NCI-H345 treated with DMSO at 0.1 percent for 48 hours (cell line): ENCODE measurements around the gene POLE3.
"Not testable (repeated sequence)": the region's sequence is repeated elsewhere in the genome, so short reads cannot be mapped to it uniquely, and the experiment has no call there.

Experiments used
- DNase-seq: peaks from one replicate; lab custom pipeline; 2025; ENCODE audit not compliant: unreplicated experiment; lab: John Stamatoyannopoulos, UW

The POLE3 gene, protein sequence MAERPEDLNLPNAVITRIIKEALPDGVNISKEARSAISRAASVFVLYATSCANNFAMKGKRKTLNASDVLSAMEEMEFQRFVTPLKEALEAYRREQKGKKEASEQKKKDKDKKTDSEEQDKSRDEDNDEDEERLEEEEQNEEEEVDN

DNA sequence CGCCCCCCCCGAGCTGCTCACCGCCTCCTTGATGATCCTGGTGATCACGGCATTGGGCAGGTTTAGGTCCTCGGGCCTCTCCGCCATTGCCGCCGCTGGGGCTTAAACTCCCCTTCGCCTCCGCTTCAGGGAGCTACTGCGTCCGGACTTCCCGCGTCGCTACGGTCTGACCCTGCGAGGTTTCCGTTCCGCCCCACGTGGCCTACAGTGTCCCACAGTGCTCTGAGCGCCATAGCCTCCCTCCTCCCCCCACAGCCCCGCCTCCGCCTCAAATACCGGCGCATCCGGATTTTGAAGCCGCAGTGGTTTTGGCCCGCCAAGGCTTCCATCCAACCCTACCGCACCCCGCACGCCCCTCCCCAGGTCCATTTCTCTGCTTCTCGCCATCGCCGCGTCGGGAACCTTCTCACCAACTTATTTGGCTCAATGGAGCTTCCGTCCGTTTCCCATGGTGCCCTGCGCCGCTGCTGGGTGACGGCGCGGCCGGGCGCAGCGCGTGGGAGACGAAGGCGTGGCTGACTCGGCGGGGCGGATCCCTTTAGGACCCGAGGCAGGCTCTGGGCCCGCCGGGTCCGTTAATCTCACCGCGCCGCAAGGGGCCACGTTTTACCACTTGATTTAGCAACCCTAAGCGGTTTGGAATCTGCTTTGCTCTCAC, at the start of gene POLE3, which contains the start of gene C9orf43:
TSS of gene POLE3 (minus strand) at position 469 of the 658 bp plus-strand sequence. CDS start at position 87, 382 bp downstream.
TSS of gene C9orf43 (plus strand) at position 541 of the 658 bp plus-strand sequence. CDS start 2,747 bp downstream, outside the sequence.
- DNase-seq = peak; percentile 85

DNA sequence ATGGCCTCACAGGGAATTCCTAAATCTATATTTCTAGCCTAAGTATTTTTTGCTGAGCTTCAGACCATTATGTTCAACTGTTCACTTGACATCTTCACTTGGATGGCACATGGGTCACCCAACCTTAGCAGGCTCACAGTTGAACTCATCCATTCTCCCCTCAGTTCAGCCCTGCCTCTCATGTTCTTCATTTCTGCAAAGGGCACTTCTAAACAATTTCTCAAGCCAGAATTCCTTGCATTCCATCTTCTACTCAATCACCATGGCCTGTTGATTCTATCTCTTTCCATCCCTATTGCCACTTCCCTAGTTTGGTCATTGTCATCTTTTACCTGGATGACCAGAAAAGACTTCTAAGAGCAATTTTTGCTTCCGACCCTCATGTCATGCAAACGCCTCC, 45.8 kb upstream of the POLE3 start:
- DNase-seq = no peak

DNA sequence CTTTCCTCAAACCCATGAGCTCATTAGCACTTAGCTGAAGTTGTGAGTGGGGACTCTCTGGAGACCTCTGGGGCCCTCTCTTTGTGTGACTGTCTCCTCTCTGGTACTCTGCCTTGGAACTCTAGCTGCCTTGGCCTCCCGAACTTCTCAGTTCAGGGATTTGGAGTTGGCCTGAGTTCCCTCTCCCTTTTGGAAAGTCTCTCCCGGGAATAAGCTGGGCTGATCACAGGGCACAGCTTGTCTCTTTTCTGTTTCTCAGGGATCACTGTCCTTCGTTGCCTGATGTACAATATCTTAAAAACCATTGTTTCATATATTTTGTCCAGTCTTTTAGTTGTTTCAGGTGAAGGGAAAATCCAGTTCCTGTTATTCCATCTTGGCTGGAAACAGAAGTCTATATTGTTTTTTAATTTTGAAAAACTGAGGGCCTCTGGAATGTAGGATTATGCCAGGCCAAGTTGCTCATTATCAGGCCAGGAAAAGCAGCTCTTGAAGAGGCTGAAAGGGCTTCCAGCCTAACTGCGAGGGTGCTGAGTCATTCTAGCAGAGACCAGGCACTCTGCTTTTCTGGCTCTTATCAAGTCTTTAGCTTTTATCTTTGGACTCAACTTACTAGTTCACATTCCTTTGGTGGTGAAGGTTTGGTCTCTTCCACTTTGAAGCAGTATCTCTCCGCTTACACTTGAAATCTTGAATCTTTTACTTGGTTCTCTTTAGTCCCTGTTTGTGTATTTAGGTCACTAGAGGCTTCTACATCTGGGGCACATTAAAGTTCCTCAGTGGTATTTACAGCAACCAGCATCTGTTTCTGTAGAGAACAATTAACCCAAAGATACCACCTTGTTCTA, 44.7 kb upstream of the POLE3 start:
- no peak for DNase-seq

DNA sequence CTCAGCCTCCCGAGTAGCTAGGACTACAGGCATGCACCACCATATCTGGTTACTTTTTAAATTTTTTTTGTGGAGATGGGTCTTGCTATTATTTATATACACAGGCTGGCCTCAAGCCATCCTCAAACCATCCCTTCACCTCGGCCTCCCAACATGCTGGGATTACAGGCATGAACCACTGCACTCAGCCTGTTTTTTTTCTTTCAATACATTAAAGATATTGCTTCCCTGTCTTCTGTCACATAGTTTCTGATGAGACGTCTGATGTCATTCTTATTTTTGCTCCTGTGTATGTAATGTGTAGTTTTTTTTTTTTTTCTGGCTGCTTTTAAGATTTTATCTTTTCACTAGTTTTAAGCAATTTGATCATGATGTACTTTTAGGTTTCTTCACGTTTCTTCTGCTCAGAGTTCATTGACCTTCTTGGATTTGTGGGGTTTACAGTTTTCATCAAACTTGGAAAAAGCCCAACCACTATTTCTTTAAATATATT, 41.7 kb upstream of the POLE3 start:
- no peak for DNase-seq

DNA sequence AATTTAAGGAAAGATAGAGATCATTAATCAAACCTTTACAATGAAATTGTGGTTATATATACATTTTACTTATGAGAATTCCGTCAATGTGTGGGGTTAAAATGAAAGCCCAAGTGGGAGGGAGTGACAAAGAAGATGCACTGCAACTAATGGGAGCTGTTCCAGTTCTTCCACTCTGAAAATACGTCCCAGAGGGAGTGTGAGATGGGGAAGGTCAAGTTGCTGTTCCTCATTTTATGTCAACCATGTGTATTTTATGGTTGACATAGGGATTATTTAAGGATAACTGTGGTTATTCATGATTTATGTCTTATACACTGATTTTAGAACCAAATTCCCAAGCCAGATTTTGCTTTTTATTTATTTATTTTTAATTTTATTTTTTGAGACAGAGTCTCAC, 38.9 kb upstream of the POLE3 start:
- no peak for DNase-seq

DNA sequence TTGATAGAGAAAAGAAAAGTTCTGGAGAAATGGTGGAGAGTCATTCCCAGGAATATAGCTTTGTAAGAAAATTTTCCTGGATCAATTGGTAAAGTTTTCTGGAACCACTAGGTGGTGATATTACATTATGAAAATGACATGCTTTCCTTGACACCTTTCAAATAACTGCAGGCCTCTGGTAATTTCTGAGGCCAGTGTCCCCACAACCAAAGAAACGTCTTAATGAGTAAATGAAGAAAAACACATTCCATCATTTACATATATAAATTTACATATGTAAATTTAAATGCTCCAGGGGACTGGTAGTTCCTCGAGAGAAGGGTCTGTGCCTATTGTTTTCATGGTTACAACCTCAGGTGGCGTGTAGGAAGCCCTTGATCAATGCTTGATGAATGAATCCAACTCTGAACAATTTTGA, 35.9 kb upstream of the POLE3 start:
- peak; percentile 46 for DNase-seq

DNA sequence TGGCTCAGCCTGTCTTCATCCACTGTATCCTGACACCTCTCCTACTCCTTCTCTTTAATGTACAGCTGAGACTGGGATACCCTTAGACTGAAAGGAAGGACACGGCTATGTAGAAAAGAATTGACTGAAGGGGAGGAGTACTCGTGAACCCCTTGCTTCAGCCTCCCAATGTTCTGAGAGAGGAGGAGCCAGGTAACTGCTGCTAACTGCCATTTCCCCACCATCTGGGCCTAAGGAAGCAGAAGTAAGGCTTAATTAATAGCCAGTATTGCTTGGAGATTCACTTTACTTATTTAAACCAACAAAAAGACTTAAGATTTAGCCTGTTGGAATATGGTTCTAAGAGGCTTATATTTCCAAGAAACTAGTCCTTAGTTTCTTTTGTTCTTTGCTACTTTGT, 34.3 kb upstream of the POLE3 start:
- DNase-seq = no peak

DNA sequence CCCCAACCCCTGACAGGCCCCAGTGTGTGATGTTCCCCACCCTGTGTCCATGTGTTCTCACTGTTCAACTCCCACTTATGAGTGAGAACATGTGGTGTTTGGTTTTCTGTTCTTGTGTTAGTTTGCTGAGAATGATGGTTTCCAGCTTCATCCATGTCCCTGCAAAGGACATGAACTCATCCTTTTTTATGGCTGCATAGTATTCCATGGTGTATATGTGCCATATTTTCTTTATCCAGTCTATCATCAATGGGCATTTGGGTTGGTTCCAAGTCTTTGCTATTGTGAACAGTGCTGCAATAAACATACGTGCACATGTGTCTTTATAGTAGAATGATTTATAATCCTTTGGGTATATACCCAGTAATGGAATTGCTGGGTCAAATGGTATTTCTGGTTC, 27.2 kb upstream of the POLE3 start:
- not testable (repeated sequence) for DNase-seq

DNA sequence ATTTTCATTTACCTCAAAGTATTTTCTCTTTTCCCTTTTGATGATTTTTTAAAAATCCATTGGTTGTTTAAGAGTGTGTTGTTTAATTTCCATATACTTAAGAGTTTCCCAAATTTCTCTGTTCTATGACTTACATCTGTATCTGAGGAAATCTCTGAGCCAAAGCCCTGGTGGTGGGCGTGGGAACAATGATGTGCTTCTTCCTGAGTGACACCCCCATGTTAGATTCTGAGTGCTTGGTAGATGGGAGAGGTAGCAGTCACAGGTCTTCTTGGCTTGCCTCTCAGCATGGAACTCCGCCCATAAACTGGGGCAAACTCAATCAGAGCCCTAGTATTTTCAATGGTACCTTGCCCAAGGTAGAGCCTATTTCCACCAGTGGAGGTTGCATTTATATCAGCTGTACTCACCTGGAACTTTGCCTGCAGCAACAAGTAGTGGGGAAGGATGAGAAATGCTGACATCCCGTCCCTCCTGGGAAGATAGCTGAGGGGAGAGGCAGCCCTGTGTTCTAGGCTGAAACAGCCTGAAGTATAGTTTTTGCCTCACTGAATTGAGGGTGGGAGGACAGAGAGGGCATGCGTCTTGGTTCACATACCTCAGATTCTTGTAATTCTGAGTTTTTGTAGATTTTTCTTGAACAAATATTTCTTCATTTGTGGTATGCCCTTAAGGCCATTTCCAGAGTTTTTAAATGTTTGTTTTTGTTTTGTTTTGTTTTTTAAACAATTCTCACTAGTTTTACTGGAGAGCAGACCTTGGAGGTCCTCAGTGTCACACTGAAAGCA, 26.4 kb upstream of the POLE3 start:
- no peak for DNase-seq

DNA sequence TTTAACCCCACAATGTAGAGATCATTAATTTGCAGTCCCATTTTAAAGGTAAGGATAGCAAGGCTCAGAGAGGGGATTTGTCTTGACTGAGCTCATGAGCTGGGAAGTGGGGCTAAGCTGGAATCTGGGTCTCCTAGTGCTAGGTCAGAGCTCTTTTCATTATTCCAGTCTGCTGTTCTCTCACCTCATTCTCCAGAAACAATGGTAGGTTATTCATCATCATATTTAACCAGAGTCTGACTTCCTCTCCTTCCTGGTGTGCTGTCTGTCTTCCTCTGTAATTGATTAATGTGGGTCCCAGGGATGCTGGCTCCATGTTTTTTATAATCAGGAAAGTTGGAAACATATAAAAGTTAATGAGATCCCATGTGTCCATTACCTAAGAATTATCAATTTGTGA, 20.7 kb upstream of the POLE3 start:
- no peak for DNase-seq

DNA sequence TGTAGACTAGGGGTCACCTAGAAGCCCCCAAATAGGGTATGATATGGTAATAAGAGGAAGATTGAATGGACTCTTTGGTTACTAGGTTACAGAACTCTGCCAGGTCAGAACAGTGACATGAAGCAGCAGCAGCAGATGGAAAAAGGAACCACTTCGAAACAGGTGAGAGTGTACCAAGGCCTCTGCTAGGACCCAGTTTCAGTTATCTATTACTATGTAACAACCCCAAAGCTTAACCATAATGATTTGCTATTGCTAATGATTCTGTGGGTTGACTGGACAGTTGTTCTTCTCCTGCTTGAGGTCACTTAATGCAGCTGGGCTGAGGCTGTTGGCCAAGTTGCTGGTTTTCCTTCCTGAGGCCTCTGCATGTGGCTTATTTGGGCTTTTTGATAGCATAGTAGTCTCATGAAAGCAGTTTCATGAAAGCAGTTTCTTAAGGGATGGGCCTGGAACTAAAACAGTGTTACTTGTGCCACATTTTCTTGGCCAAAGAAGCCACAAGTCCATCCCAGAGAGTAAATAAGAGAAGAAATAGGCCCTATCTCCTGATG, 17.7 kb upstream of the POLE3 start:
- DNase-seq = no peak

DNA sequence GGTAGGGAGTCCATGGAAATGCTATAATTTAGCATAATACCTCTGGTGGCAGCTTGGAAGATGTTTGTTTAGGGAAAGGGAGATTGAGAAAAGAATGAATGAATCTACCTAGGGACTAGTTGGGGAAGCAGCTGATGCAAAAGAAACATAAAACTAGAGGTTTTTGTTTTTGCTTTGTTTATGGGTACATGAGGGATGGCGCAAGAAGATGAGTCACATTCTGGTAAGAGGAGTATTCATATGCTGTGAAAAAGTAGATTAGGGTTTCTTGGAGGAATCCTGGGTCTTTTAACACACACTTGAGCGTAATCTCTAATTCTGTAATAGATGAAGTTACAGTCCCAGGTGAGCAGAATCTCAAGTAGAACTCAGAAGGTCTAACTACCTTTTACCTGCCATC, 17.2 kb upstream of the POLE3 start:
- DNase-seq = no peak

DNA sequence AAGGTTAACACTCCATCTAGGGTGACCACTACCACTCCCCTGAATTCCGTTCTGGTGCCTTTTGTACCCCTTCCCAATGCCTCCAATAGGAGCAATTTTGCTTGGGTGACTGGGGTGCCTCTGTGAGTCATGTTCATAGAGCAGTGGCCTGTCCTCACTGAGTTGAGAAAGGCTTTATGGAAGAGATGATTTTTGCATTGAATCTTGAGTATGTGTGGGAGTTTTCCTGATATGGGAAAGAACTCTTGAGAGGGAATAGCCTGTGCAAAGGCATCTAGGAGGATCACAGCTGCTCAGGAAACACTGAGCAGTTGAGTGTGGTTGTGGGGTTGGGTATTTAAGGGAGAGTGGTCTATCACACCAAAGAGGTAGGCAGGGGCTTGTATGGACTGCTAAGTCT, 16.2 kb upstream of the POLE3 start:
- no peak for DNase-seq

DNA sequence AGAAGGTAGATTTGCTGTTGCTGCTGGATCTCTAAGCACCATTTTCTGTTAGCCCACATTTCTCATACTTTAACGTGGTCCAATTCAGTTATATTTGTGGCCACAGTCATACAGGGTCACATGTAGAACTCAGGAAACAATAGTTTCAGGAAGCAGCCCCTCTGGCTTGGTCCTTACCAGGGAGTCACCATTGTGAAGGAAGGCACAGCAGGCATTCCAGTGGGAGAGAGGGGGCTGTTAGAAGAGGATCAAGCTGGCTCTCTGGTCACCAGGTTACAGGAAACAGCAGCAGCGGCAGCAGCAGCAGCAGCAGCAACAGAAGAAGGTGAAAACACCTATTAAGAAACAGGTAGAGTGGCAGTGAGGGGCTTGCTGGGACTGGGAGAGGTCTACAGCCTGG, 14.6 kb upstream of the POLE3 start:
- DNase-seq = no peak

DNA sequence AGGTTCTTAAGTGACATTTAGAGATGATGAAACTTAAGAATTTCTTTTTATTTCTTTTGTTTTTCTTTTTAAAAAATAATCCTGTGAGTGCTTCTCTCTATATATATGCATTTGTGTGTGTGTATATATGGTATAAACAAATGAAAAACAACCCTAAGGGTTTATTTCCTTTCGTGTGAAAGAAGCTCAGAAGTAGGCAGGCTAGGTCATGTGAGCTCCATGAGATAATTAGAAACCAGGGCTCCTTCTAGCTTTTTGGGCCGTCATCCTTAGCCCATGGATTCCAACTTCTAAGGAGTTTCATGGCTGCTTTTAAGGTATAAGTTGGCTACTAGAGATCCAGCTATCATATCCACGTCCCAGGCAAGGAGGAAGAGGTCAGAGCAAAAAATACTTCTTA, 11.3 kb upstream of the POLE3 start:
- no peak for DNase-seq

DNA sequence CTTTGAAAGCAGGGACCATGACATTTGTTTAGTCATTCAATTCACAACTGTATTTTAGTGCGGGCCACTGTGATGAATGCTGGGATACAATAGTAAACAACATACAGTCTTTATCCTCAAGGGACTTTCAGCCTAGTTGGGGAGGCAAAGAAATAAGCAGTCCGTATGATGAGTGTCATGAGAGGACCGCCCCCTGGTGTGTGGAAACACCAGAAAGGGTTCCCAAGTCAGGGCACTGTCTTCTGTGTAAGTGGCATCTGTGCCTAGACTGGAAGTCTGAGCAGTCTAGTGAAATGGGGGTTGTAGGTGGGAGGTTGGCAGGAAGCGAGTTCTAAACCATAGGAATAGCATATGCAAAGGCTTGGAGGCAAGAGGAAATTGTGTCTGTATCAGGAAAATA, 6.9 kb upstream of the POLE3 start:
- DNase-seq = no peak

DNA sequence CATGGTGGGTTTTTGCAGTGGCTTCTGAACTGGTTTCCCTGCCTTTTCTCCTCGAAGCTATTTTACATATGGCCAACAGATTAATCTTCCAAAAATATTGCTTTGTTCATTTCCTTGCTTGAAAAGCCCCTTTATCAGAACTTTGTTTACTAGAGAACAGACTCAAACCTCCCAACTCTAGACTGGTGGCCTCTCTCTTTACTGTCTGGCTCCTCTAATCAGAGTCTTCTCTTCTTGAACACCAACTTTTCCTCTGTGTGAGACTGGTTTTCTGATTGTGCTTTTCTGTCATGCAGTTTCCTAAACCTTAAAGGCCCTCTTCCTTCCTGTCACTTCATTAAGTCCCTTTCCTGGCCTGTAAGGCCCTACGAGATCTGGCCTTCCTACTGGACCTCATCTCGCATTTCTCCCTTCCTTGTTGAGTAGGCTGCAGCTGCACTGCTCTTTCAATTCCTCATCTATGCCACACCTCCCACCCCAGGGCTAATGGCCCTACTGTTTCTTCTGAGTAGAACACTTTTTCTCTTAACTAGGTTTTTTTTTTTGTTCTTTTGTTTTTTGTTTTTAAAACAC, 5.8 kb upstream of the POLE3 start:
- DNase-seq = no peak

DNA sequence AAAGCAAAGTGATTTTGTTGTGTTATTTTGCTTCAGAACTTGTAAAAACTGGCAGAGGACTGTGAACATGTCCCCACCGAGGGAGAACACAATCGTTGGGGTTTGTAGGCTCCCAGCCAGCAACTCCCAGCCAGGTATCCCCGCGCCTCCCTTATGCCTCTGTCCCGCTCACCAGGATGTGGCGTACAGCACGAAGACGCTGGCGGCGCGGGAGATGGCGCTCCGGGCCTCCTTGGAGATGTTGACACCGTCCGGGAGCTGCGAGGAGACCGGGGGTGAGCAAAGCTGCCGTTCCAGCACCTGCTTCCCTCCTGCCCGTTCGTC, 630 bp downstream of the POLE3 start:
- DNase-seq = no peak

DNA sequence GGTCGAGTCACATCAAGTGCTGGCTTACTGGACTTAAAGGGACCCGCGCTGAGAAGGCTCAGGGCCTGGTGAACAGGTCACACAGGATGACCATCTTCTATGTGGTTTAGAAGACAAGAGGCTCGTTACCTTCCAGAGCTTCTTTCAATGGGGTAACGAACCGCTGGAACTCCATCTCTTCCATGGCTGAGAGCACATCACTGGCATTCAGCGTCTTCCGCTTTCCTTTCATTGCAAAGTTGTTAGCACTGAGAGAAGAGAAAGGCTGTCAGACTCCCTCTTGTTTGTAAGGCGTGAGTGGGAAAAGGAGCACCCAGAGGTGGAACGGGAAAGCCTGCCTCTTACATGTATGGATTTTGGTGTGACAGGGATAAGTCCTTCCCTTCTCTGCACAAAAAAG, 994 bp downstream of the POLE3 start:
- DNase-seq = no peak

DNA sequence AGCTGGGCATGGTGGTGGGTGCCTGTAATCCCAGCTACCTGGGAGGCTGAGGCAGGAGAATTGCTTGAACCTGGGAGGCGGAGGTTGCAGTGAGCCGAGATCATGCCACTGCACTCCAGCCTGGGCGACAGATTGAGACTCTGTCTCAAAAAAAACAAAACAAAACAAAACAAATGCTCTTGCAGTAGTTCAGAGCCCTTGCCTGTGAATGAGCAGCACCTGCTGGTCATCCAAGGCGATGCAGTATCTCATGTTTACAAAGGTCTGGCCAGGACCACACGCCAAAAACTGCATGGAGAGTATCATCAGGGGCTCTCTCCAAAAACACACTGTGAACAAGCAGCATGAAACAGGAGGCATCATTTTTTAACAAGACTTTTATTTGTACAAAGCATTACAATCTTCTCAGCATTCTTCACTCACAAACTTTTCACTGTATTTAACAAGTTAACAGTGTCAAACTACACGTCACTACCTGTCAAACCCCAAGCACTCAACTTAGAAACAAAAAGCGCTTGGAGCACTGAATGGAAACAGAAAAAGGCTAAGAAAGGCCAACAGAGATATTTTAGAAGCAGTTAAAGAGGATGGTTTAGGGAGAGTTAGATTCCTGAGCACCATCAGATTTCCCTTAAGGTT, 3.5 kb downstream of the POLE3 start:
- DNase-seq = peak; percentile 15
